GM18511 (cell line): ENCODE data around the gene AHRR.

Experiments used
- ATAC-seq: cut with Tn5 transposase; IDR thresholded peaks from one replicate; pipeline ENCODE4 v1.9.1; 2021; ENCODE audit warnings: mild to moderate bottlenecking, moderate library complexity; ENCODE audit not compliant: unreplicated experiment

AHRR gene

GRCh38 chr5:453725-454481 lies 132.4 kb downstream of the AHRR start:
- no peak for ATAC-seq

GRCh38 chr5:454936-455335 lies 133.4 kb downstream of the AHRR start:
- no peak for ATAC-seq

GRCh38 chr5:455806-456205 lies 134.3 kb downstream of the AHRR start:
- ATAC-seq = no peak

GRCh38 chr5:456351-457194 lies 135.1 kb downstream of the AHRR start:
- no peak for ATAC-seq

- ATAC-seq = no peak
These were observed 135.9 kb downstream of the AHRR start for GRCh38 chr5:457195-457961.

GRCh38 chr5:458547-459353 lies 137.2 kb downstream of the AHRR start:
- ATAC-seq = peak; percentile 77

GRCh38 chr5:459562-460272 lies 138.2 kb downstream of the AHRR start:
- no peak for ATAC-seq

GRCh38 chr5:460273-460625 lies 138.7 kb downstream of the AHRR start:
- ATAC-seq = no peak

- ATAC-seq = no peak
These were observed 140.6 kb downstream of the AHRR start for GRCh38 chr5:462051-462481.

- no peak for ATAC-seq
These were observed 141.8 kb downstream of the AHRR start for GRCh38 chr5:463301-463700.

- ATAC-seq = peak; percentile 54
These were observed 142.4 kb downstream of the AHRR start for GRCh38 chr5:463952-464351.

GRCh38 chr5:464446-464842 lies 142.9 kb downstream of the AHRR start:
- ATAC-seq = no peak

GRCh38 chr5:464843-465590 lies 143.5 kb downstream of the AHRR start:
- no peak for ATAC-seq

- ATAC-seq = no peak
These were observed 144.3 kb downstream of the AHRR start for GRCh38 chr5:465591-466403.

GRCh38 chr5:466661-467310 lies 145.3 kb downstream of the AHRR start:
- no peak for ATAC-seq

GRCh38 chr5:468401-468800 lies 146.9 kb downstream of the AHRR start:
- ATAC-seq = no peak

GRCh38 chr5:469752-470483 lies 148.4 kb downstream of the AHRR start:
- ATAC-seq = no peak
